Activated naive CD8-positive, alpha-beta T cell treated with anti-CD3 and anti-CD28 coated beads, Interleukin-2, amount 50 U/mL, for 24 hours (primary cell): ENCODE data around the gene PRR33.
A peak's percentile ranks its signal among the peaks of the same experiment; 100 is the strongest.

Source experiments
- ATAC-seq: fragments of 150-1000 bp; cut with Tn5 transposase; one replicate; pipeline ENCODE4 v1.10.0; 2021
- DNase-seq: peaks from one replicate; pipeline ENCODE4 v3.0.0; 2021
- H3K27ac Mint-ChIP-seq: one replicate; pipeline ENCODE4 v1.8.0; 2021; ENCODE audit warnings: mild to moderate bottlenecking, mixed read lengths
- H3K27me3 Mint-ChIP-seq: one replicate; pipeline ENCODE4 v1.8.0; 2021; ENCODE audit warnings: mixed read lengths
- H3K36me3 Mint-ChIP-seq: one replicate; pipeline ENCODE4 v1.8.0; 2021; ENCODE audit warnings: low read depth, mixed read lengths
- H3K4me1 Mint-ChIP-seq: one replicate; pipeline ENCODE4 v1.8.0; 2021; ENCODE audit warnings: mixed read lengths
- H3K4me3 Mint-ChIP-seq: one replicate; pipeline ENCODE4 v1.8.0; 2021; ENCODE audit warnings: mild to moderate bottlenecking, moderate library complexity, mixed read lengths
- H3K9me3 Mint-ChIP-seq: one replicate; pipeline ENCODE4 v1.8.0; 2021; ENCODE audit warnings: mixed read lengths

Gene PRR33

DNA sequence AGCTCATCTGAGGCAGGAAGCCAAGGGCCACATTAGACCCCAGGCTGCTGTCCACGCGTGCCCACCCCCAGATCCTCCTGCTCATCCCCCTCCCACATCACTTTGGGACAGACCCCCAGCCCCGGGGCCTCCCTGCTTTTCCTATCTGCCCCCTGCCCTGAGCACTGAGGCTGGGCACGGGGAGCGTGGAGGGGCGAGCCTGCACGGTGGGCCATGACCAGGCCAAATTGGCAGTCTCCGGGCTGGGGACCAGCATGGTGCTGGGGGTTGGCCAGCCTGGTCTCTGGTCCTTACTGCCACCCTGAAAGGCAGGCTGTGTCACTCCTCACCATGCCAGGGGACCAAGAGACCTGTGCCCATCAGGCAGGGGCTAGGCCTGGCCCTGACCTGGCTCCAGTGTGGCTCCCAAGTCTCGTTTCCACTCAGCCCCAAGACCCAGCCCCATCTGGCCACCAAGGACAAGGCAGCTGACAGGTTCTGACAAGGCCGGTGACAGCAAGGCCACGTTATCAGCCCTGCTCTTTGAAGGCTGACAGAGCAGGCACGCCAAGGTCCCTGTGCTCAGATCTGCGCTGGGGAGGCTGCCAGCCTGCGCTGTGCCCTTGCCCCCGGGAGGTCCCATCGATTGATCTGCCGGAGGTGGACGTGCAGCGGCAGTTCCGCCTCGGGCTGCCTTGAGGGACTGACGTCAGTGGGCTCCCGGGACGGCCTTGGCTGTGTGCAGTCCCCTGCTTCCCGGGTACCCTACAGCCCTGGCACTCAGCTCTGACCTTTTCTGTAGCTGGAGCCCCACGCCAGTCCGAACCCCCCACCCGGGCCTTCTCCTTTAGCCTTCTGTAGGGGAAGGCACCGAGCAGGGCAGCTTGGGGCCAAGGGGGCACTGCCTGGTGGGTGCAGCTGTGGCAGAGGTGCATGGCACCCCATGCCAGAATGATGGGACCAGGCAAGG, 49.3 kb downstream of the PRR33 start:
- no peak overlapping the region for H3K27ac Mint-ChIP-seq
- no peaks in the 10 kb centered on the region for H3K36me3 Mint-ChIP-seq
- peaks cover 47% of the 10 kb centered on the region for H3K4me1 Mint-ChIP-seq
- no peak for ATAC-seq
- H3K9me3 Mint-ChIP-seq: no peaks in the 10 kb centered on the region
- no peak overlapping the region for H3K4me3 Mint-ChIP-seq
- no peak for DNase-seq
- H3K27me3 Mint-ChIP-seq: no peaks in the 10 kb centered on the region

DNA sequence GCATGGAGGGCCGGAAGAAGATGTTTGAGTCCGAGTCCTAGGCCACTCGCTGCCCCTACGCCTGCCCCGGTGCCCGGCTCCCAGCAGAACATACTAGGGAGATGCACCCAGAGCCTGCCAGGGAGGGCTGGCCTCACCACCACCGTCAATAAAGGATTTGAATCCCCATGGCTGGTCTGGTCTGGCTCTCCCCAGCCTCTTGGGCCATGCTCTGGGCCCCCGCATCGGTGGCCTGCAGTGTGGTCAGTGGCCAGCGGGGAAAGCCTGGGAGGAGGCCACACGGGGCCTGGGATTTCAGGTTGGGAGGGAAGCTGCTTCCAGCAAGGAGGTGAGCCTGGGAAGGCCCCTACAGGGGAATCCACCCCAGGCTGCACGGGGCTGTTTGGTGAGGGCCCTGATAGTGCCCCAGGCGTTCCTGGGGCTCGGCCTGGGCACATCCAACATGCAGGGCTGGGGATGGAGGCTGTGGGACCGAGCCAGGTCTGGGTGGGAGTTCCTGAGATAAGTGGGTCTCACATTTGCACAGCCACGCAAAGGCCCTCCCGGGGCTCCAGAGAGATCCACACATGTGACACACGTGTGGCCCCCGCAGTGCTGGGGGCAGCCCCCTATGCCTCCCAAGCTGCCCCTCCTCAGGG, 50.1 kb downstream of the PRR33 start:
- Mint-ChIP-seq H3K9me3 (no peaks in the 10 kb centered on the region), H3K36me3 (no peaks in the 10 kb centered on the region), H3K4me1 (peaks cover 43% of the 10 kb centered on the region), H3K27ac (no peak overlapping the region), H3K27me3 (no peaks in the 10 kb centered on the region), H3K4me3 (no peak overlapping the region)
- ATAC-seq (no peak), DNase-seq (no peak)

DNA sequence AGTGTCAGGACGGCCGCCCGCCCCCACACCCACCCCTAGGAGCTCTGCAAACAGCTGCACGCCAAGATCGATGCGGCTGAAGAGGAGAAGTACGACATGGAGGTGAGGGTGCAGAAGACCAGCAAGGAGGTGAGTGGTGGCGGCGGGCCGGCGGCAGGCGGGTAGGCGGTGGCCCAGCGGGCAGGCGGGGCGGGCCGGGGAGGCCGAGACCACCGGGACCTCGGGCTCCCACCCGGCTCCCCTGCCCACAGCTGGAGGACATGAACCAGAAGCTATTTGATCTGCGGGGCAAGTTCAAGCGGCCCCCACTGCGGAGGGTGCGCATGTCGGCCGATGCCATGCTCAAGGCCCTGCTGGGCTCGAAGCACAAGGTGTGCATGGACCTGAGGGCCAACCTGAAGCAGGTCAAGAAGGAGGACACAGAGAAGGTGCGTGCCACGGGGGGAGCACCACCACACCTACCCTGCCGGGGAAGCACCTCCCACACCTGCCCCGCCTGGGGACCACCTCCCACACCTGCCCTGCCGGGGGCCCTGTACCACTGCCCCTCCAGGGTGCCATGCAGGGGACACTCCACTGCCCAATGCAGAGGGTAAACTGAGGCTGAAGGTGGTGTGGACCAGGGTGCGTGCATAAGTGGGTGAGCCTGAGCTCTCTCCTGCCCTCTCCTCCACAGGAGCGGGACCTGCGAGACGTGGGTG, 50.8 kb downstream of the PRR33 start:
- H3K27me3 Mint-ChIP-seq: no peaks in the 10 kb centered on the region
- no peak for DNase-seq
- peaks cover 37% of the 10 kb centered on the region for H3K4me1 Mint-ChIP-seq
- ATAC-seq: no peak
- no peak overlapping the region for H3K4me3 Mint-ChIP-seq
- no peaks in the 10 kb centered on the region for H3K36me3 Mint-ChIP-seq
- H3K9me3 Mint-ChIP-seq: no peaks in the 10 kb centered on the region
- H3K27ac Mint-ChIP-seq: no peak overlapping the region

DNA sequence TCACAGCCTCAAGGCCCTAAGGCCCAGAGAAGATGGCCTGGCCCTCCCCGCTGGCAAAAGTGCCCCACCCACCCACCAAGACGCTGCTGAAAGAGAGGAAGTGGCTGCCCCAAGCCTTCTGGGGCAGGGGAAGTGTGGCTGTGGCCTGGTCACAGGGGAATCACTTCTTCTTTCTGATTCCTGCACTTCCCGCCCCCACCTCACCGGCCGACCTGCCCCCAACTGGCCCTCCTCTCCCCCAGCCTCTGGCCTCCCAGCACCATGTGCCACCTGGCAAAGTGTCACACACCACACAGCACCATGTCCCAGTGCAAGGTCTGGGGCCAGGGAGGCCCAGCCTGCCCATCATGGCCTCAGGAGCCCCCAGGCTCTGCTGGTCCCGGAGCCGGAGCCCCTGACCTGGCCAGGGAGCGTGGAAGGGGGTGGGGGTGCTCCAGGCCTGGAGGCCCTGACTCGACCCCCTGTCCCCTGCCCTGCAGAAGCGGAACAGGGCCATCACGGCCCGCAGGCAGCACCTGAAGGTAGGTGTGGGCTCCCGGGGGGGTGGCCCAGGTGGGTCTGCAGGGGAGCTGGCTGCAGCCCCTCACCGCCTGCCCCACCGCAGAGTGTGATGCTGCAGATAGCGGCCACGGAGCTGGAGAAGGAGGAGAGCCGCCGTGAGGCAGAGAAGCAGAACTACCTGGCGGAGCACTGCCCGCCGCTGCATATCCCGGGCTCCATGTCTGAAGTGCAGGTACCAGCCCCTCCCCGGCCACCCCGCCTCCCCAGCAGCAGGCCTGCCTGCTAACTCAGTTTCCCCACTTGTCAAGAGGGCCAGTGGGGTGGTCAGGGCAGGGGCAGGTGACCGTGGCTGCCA, 51.5 kb downstream of the PRR33 start:
- H3K4me3 Mint-ChIP-seq: no peak overlapping the region
- peak; percentile 2 for ATAC-seq
- H3K27ac Mint-ChIP-seq: no peak overlapping the region

DNA sequence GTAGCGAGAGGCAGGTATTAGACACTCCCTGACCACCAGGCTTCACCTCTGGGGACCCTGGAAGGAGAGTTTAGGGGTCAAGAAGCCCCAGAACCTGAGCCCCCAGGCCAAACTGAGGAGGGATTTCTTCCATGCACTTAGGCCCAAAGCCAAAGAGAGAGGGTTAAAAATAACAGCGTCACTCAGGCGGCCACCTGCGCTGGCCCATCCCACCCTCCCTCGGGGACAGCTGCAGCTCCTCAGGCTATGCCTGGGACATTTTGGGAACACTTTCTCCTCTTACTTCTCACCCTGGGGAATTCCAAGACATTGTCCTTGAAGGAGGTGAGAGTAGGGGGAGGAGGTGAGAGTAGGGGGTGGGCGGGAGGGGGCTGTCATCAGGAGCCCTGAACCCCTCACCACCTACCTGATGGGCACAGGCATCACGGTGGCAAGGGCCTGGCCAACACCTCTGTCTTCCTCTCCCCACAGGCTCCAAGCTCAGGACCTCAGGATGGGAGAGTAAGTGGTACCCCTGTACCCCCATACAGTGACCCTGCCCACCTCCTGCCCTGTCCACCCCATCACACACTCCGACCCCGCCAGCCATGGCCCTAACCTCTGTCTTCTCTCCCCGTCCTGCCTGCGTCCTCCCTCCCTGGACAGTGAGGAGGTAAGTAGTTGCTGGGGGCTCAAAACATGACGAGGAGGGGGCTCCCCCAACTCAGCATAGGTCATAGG, 52.3 kb downstream of the PRR33 start:
- ATAC-seq: no peak
- H3K27ac Mint-ChIP-seq: no peak overlapping the region
- DNase-seq: no peak
- no peak overlapping the region for H3K4me3 Mint-ChIP-seq
- H3K9me3 Mint-ChIP-seq: no peaks in the 10 kb centered on the region
- H3K27me3 Mint-ChIP-seq: no peaks in the 10 kb centered on the region
- H3K4me1 Mint-ChIP-seq: peaks cover 21% of the 10 kb centered on the region
- H3K36me3 Mint-ChIP-seq: no peaks in the 10 kb centered on the region

More for the DNA sequence above, 51.5 kb downstream of the PRR33 start:
- H3K4me1 Mint-ChIP-seq: peaks cover 29% of the 10 kb centered on the region
- no peaks in the 10 kb centered on the region for H3K9me3 Mint-ChIP-seq
- H3K27me3 Mint-ChIP-seq: no peaks in the 10 kb centered on the region
- DNase-seq: no peak
- H3K36me3 Mint-ChIP-seq: no peaks in the 10 kb centered on the region

DNA sequence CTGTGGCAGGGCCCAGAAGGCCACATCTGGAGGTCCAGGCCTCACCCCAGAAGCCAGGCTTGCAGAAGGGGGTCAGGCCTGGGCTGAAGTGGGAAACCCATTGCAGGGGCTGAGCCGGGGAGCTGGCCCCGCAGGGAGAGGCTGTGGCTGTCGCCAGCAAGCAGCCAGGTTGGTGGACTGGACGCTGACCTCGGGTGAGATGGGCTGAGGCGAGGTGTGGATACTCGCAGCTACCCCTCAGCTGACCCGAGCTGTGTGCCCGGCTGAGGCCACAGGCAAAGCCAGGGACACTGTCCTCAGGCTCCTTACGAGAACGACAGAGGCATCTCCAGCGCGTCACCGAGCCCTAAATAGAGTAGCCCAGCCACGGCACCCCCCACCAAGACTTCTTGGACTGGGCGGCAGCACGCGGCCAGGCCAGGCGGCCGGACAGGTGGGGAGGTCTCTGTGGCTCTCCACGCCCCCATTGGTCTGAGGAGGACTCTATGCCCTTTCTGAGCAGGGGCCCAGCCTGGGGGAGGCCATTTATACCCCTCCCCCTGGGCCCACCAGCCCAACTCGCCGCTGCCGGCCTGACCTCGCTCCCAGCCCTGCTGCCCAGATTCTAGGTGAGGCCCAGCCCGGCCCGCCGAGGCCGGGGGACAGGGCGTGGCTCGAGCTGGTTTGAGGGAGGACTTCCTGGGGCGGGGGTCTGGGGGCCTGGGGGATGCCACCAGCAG, 53.1 kb downstream of the PRR33 start, which contains the start of gene TNNI2:
Gene TNNI2, plus strand, starts transcription at position 556 of the 719 bp plus-strand sequence. CDS start 716 bp downstream, outside the sequence.
- Mint-ChIP-seq H3K36me3 (no peaks in the 10 kb centered on the region), H3K27me3 (peaks cover under 1% of the 10 kb centered on the region), H3K4me1 (peaks cover 13% of the 10 kb centered on the region), H3K4me3 (no peak within 1 kb of the TSS), H3K9me3 (no peaks in the 10 kb centered on the region), H3K27ac (no peak within 1 kb of the TSS)
- DNase-seq: no peak
- no peak for ATAC-seq
